ENCODE data around the gene ANO10.

ANO10 gene

GRCh38 chr3:43323541-43323940 is 298.3 kb downstream of the ANO10 start:
- intact Hi-C loops (cut with DNase I; ENCODE audit: low total_unique reads): no loop called here
- TF ChIP-seq CTCF (IDR thresholded peaks at IDR 0.05): no peak
- DNase-seq: no peak

GRCh38 chr3:43320288-43320687 is 301.5 kb downstream of the ANO10 start:
- no peak for TF ChIP-seq CTCF (IDR thresholded peaks at IDR 0.05)

More at GRCh38 chr3:43323541-43323940, 298.3 kb downstream of the ANO10 start:
- Histone ChIP-seq H3K36me3 (no peaks in the 10 kb centered on the region), H3K27ac (no peak overlapping the region), H3K4me3 (no peak overlapping the region), H3K27me3 (no peaks in the 10 kb centered on the region), H3K9me3 (no peaks in the 10 kb centered on the region), H3K4me1 (peaks cover 0 to 54% (median 25%) of the 10 kb centered on the region in 4 donors)

GRCh38 chr3:43319794-43320193 is 302.0 kb downstream of the ANO10 start:
- H3K4me1 ChIP-seq: peaks cover 0 to 39% (median 14%) of the 10 kb centered on the region in 4 donors
- H3K9me3 ChIP-seq: no peaks in the 10 kb centered on the region
- intact Hi-C loops (cut with DNase I; ENCODE audit: low total_unique reads): no loop called here
- no peaks in the 10 kb centered on the region for H3K27me3 ChIP-seq
- DNase-seq: no peak
- no peak overlapping the region for H3K4me3 ChIP-seq
- H3K27ac ChIP-seq: no peak overlapping the region
- no peaks in the 10 kb centered on the region for H3K36me3 ChIP-seq
- TF ChIP-seq CTCF (IDR thresholded peaks at IDR 0.05): no peak

More at GRCh38 chr3:43320288-43320687, 301.5 kb downstream of the ANO10 start:
- no peak for DNase-seq
- H3K9me3 ChIP-seq: no peaks in the 10 kb centered on the region
- intact Hi-C loops (cut with DNase I; ENCODE audit: low total_unique reads): no loop called here
- no peak overlapping the region for H3K27ac ChIP-seq
- no peak overlapping the region for H3K4me3 ChIP-seq
- H3K4me1 ChIP-seq: peaks cover 0 to 44% (median 15%) of the 10 kb centered on the region in 4 donors
- H3K27me3 ChIP-seq: no peaks in the 10 kb centered on the region
- no peaks in the 10 kb centered on the region for H3K36me3 ChIP-seq

GRCh38 chr3:43319376-43319775 is 302.4 kb downstream of the ANO10 start:
- TF ChIP-seq CTCF (IDR thresholded peaks at IDR 0.05): no peak
- intact Hi-C loops (cut with DNase I; ENCODE audit: low total_unique reads): no loop called here
- no peak for DNase-seq
- H3K27me3 ChIP-seq: no peaks in the 10 kb centered on the region
- no peaks in the 10 kb centered on the region for H3K36me3 ChIP-seq
- no peaks in the 10 kb centered on the region for H3K9me3 ChIP-seq
- H3K27ac ChIP-seq: no peak overlapping the region
- peaks cover 0 to 37% (median 12%) of the 10 kb centered on the region in 4 donors for H3K4me1 ChIP-seq
- H3K4me3 ChIP-seq: no peak overlapping the region

GRCh38 chr3:43317461-43318316 is 304.1 kb downstream of the ANO10 start:
- no peaks in the 10 kb centered on the region for H3K27me3 ChIP-seq
- DNase-seq: no peak
- peaks cover 0 to 37% (median 12%) of the 10 kb centered on the region in 4 donors for H3K4me1 ChIP-seq
- no peak overlapping the region for H3K4me3 ChIP-seq
- peak overlapping the region; percentile 39 to 45 for H3K27ac ChIP-seq
- no peaks in the 10 kb centered on the region for H3K36me3 ChIP-seq
- intact Hi-C loops (cut with DNase I; ENCODE audit: low total_unique reads): no loop called here
- no peaks in the 10 kb centered on the region for H3K9me3 ChIP-seq
- no peak for TF ChIP-seq CTCF (IDR thresholded peaks at IDR 0.05)
